ENCODE measurements around the gene NXNL1. TPM values are rescaled to one million over a fixed set of nuclear protein-coding genes. Genes with fewer than 3 reads are reported as not detected.

NXNL1 gene
- total and polyA plus RNA-seq, 2 of the 13 experiments (the other 11 are each of a cell fraction or from before 2014, with no cell fraction given) = not detected

- intact Hi-C loops (cut with micrococcal nuclease; ENCODE audit: unreplicated experiment) = no loop called here
- WGBS (ENCODE audit: low lambda C conversion rate) = 96% methylated on average over 5 of the region's 5 CpGs
- Histone ChIP-seq H3K4me2 (ENCODE audit: low read depth, low read length) (no peak overlapping the region), H3K4me3 (replicated peaks in 1 of 3; ENCODE audit: insufficient read depth in 1 of 3, low read depth in 2 of 3, low read length in 3 of 3) (no peak overlapping the region), H4K20me1 (ENCODE audit: insufficient read depth, low read length) (0 out of 2 replicates have a peak, but pooled peaks cover 4% of the 10 kb centered on the region), H3K4me1 (ENCODE audit: insufficient read depth, low read length) (peaks cover 20% of the 10 kb centered on the region), H3K9me3 (ENCODE audit: low read length) (no peaks in the 10 kb centered on the region), H3K79me2 (ENCODE audit: insufficient read depth, low read length) (no peaks in the 10 kb centered on the region), H3K36me3 (replicated peaks in 1 of 2; ENCODE audit: control insufficient read depth in 1 of 2, insufficient read depth in 2 of 2, low read length in 2 of 2) (peaks cover 1 to 4% of the 10 kb centered on the region in 2 experiments; a peak in 1 of 5 replicates), H3K9ac (ENCODE audit: insufficient read depth, low read depth, low read length) (no peak overlapping the region), H3K27ac (ENCODE audit: extremely low read length, insufficient read depth, low read length) (no peak overlapping the region), H3K27me3 (ENCODE audit: control insufficient read depth in 1 of 2, insufficient read depth in 2 of 2, low read length in 2 of 2) (no peaks in the 10 kb centered on the region), H2AFZ (ENCODE audit: low read length) (no peak overlapping the region)
- ATAC-seq = no peak
- POLR2A ChIA-PET = no interaction called here
- no peak for DNase-seq (ENCODE audit: low spot score)
- no peak for FAIRE-seq
- CTCF ChIA-PET (ENCODE audit: low intra/inter-chr PET ratio, low total read pairs) = no interaction called here
- BruUV-seq (replicated peaks) = no TSS peak
- TF ChIP-seq SAFB2 (CRISPR knock-in tag; IDR thresholded peaks at IDR 0.05; ENCODE audit: borderline replicate concordance, low read depth) = no peak
- TF ChIP-seq ZNF138 (CRISPR knock-in tag; IDR thresholded peaks at IDR 0.05; ENCODE audit: low read depth) = no peak
- no peak for TF ChIP-seq SETDB1 (CRISPR knock-in tag; IDR thresholded peaks at IDR 0.05; ENCODE audit: borderline replicate concordance)
- no peak for TF ChIP-seq NFIB (CRISPR knock-in tag; IDR thresholded peaks at IDR 0.05; ENCODE audit: borderline replicate concordance)
- TF ChIP-seq KLF9 (CRISPR knock-in tag; IDR thresholded peaks at IDR 0.05; ENCODE audit: low read depth) = no peak
- TF ChIP-seq LCORL (IDR thresholded peaks at IDR 0.05) = no peak
- no peak for TF ChIP-seq LCORL (CRISPR knock-in tag; IDR thresholded peaks at IDR 0.05)
- TF ChIP-seq TBP (CRISPR knock-in tag; IDR thresholded peaks at IDR 0.05) = no peak
- no peak for TF ChIP-seq TCF7 (IDR thresholded peaks at IDR 0.05; ENCODE audit: low read depth)
- TF ChIP-seq KDM2A (CRISPR knock-in tag; IDR thresholded peaks at IDR 0.05; ENCODE audit: borderline replicate concordance, low read depth) = no peak
- TF ChIP-seq, protein P1, sequence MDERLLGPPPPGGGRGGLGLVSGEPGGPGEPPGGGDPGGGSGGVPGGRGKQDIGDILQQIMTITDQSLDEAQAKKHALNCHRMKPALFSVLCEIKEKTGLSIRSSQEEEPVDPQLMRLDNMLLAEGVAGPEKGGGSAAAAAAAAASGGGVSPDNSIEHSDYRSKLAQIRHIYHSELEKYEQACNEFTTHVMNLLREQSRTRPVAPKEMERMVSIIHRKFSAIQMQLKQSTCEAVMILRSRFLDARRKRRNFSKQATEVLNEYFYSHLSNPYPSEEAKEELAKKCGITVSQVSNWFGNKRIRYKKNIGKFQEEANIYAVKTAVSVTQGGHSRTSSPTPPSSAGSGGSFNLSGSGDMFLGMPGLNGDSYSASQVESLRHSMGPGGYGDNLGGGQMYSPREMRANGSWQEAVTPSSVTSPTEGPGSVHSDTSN (CRISPR knock-in tag; IDR thresholded peaks at IDR 0.05) = no peak
- TF ChIP-seq, protein P2, sequence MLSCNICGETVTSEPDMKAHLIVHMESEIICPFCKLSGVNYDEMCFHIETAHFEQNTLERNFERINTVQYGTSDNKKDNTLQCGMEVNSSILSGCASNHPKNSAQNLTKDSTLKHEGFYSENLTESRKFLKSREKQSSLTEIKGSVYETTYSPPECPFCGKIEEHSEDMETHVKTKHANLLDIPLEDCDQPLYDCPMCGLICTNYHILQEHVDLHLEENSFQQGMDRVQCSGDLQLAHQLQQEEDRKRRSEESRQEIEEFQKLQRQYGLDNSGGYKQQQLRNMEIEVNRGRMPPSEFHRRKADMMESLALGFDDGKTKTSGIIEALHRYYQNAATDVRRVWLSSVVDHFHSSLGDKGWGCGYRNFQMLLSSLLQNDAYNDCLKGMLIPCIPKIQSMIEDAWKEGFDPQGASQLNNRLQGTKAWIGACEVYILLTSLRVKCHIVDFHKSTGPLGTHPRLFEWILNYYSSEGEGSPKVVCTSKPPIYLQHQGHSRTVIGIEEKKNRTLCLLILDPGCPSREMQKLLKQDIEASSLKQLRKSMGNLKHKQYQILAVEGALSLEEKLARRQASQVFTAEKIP (CRISPR knock-in tag; IDR thresholded peaks at IDR 0.05; ENCODE audit: borderline replicate concordance) = no peak
- TF ChIP-seq ETV6 (CRISPR knock-in tag; conservative IDR thresholded peaks at IDR 0.05) = no peak
- TF ChIP-seq NR1H2 (CRISPR knock-in tag; IDR thresholded peaks at IDR 0.05; ENCODE audit: borderline replicate concordance, low read depth) = no peak
- no peak for TF ChIP-seq RARA (CRISPR knock-in tag; IDR thresholded peaks at IDR 0.05)
- no peak for TF ChIP-seq DMAP1 (CRISPR knock-in tag; IDR thresholded peaks at IDR 0.05)
- no peak for TF ChIP-seq ARID4A (CRISPR knock-in tag; IDR thresholded peaks at IDR 0.05; ENCODE audit: borderline replicate concordance)
- no peak for TF ChIP-seq THAP7 (CRISPR knock-in tag; IDR thresholded peaks at IDR 0.05)
- in situ Hi-C loops (cut with HindIII; ENCODE audit: extremely low pct_ligation_motif_present, low pct_unique_long_range_greater_than_20kb) = no loop called here
Measured at GRCh38 chr19:17491287-17491686, 30.6 kb upstream of the NXNL1 start.

Measured in HepG2 (cell line).